Gastrocnemius medialis (tissue), 4 donors: Measurements from ENCODE around the gene NINJ2. TPM values are rescaled to one million over a fixed set of nuclear protein-coding genes. Genes with fewer than 3 reads are reported as not detected.

Experiments used
- ATAC-seq, 2 donors: fragments of 150-250 bp; one replicate each; pipeline ENCODE4 v1.9.1; 2016
- DNase-seq, 2 donors: peaks; one replicate each; pipeline ENCODE4 v3.0.0-alpha.2; 2019
- H3K27ac ChIP-seq, 4 donors: fragments of 200-600 bp; sonication (generic); 1 replicate in 1 of 4; 2 replicates in 3 of 4; pipeline ENCODE4 v1.5.1; 2016 to 2018; ENCODE audit warnings: mild to moderate bottlenecking in 2 of 4, moderate library complexity in 1 of 4
- H3K27me3 ChIP-seq, 3 donors: fragments of 200-600 bp; sonication (generic) in 2 of 3; 1 replicate in 1 of 3; 2 replicates in 2 of 3; pipeline versions ENCODE4 v1.5.1 to v1.6.0; 2016 to 2019; ENCODE audit warnings: mild to moderate bottlenecking in 1 of 3, moderate library complexity in 1 of 3
- H3K36me3 ChIP-seq, 2 donors: fragments of 200-600 bp; sonication (generic) in 1 of 2; one replicate each; pipeline ENCODE4 v1.5.1; 2017 to 2018
- H3K4me1 ChIP-seq, 2 donors: fragments of 200-600 bp; sonication (generic) in 1 of 2; one replicate each; pipeline ENCODE4 v1.5.1; 2016 to 2017; ENCODE audit warnings: mild to moderate bottlenecking in 2 of 2
- H3K4me3 ChIP-seq, 4 donors: fragments of 200-600 bp; sonication (generic) in 3 of 4; 1 replicate in 1 of 4; 2 replicates in 3 of 4; pipeline ENCODE4 v1.5.1; 2016 to 2019; ENCODE audit warnings: mild to moderate bottlenecking in 2 of 4
- H3K9me3 ChIP-seq, 3 donors: fragments of 200-600 bp; sonication (generic) in 2 of 3; 1 replicate in 1 of 3; 2 replicates in 2 of 3; pipeline ENCODE4 v1.5.1; 2016 to 2019
- POLR2A ChIP-seq, 2 donors: fragments of 450-650 bp; IDR thresholded peaks; one replicate each; pipeline ENCODE4 v1.6.1; 2017; ENCODE audit warnings: antibody characterized with exemption in 2 of 2, mild to moderate bottlenecking in 2 of 2, moderate library complexity in 2 of 2
- in situ Hi-C, 4 donors: fragments of 200-750 bp; cut with MboI; loops; one replicate each; pipeline versions ENCODE4 v1.15.0 to v1.8.0; 2017; ENCODE audit warnings: low sequenced_read_pairs in 4 of 4
- intact Hi-C: fragments of 100-400 bp; cut with DNase I; formaldehyde crosslinking; loops from one replicate; pipeline ENCODE4 v1.15.1; 2023; ENCODE audit warnings: low total_unique reads
- total RNA-seq, 4 donors: library from RNA; depleted of rRNA; stranded (reverse); fragments of >200 nt; gene quantifications; one replicate each; pipeline versions ENCODE4 v1.1.0 to v1.2.3, GENCODE V29; 2016
- TF ChIP-seq, protein P1 (sequence below), 5 experiments: fragments of 450-650 bp in 3 of 5; fragments of 200-600 bp in 2 of 5; sonication (generic) in 2 of 5; IDR thresholded peaks in 4 of 5; conservative IDR thresholded peaks in 1 of 5; 1 replicate in 4 of 5; 2 replicates in 1 of 5; pipeline ENCODE4 v1.5.1; 2016 to 2019; ENCODE audit warnings: antibody characterized with exemption in 5 of 5, mild to moderate bottlenecking in 3 of 5, moderate library complexity in 3 of 5

Gene NINJ2
- total RNA-seq, 4 donors from 2014 or later = 12.0 to 106 (median 78.5) TPM

DNA sequence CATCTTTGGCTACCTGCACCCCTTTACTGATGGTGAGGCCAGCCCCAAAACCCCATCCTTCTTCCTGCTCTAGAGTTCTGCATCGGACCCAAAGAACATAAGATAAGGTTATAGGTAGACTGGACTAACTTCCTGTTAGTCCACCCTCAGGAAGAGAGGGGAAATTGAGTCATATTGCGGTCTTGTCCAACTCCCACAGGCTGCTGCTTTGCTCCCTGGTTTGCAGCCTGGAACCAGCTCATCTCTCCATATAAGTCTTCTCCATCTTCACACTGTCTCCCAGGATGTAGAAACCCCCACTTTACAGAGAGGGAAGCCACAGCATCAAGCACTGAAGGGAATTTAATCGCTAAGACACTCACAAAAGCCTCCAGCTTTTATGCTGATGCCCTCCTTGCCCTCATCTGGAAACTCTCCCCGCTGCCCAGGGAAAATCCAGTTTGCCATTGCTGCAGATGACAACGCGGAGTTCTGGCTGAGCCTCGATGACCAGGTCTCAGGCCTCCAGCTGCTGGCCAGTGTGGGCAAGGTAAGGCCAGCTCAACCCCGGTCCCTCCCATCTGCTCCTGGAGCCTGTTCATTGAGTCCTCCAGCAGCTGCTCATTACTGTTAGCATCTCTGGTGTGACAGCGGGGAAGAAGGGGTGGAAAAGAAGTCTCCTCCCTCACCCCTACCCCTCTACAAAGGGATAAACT, 118.2 kb downstream of the NINJ2 start:
- intact Hi-C loops (no loop called here), in situ Hi-C loops (loop anchor here in 2 of 4 donors (5.0 kb wide), 2 partner anchors 98 to 103 kb away; no protein-coding TSS in a partner anchor)
- H3K27me3 ChIP-seq = peaks cover 0 to 6% (median 5%) of the 10 kb centered on the region in 3 donors
- DNase-seq = no peak
- H3K4me3 ChIP-seq = no peak overlapping the region
- TF ChIP-seq, protein P1, sequence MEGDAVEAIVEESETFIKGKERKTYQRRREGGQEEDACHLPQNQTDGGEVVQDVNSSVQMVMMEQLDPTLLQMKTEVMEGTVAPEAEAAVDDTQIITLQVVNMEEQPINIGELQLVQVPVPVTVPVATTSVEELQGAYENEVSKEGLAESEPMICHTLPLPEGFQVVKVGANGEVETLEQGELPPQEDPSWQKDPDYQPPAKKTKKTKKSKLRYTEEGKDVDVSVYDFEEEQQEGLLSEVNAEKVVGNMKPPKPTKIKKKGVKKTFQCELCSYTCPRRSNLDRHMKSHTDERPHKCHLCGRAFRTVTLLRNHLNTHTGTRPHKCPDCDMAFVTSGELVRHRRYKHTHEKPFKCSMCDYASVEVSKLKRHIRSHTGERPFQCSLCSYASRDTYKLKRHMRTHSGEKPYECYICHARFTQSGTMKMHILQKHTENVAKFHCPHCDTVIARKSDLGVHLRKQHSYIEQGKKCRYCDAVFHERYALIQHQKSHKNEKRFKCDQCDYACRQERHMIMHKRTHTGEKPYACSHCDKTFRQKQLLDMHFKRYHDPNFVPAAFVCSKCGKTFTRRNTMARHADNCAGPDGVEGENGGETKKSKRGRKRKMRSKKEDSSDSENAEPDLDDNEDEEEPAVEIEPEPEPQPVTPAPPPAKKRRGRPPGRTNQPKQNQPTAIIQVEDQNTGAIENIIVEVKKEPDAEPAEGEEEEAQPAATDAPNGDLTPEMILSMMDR (IDR thresholded peaks at IDR 0.05 in 4 of 5, conservative IDR thresholded peaks at IDR 0.05 in 1 of 5) = no peak
- TF ChIP-seq POLR2A (IDR thresholded peaks at IDR 0.05) = no peak
- no peak for ATAC-seq
- no peaks in the 10 kb centered on the region for H3K4me1 ChIP-seq
- no peaks in the 10 kb centered on the region for H3K36me3 ChIP-seq
- H3K9me3 ChIP-seq = no peaks in the 10 kb centered on the region
- no peak overlapping the region for H3K27ac ChIP-seq

DNA sequence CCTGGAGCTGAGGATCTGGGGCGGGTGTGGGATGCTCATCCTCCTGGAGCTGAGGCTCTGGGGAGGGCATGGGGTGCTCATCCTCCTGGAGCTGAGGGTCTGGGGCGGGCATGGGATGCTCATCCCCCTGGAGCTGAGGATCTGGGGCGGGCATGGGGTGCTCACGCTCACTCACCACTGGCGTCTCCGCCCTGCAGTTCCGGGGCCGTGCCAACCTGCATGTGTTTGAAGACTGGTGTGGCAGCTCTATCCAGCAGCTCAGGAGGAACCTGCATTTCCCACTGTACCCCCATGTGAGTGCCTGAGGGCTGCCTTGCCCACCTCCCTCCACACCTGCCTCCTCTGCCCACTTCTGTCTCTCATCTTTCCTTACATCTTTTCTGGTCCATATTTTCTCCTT, 119.1 kb downstream of the NINJ2 start:
- ATAC-seq = no peak
- no peak overlapping the region for H3K27ac ChIP-seq
- no peak for DNase-seq
- TF ChIP-seq, protein P1 (IDR thresholded peaks at IDR 0.05 in 4 of 5, conservative IDR thresholded peaks at IDR 0.05 in 1 of 5) = no peak
- no peak for TF ChIP-seq POLR2A (IDR thresholded peaks at IDR 0.05)
- intact Hi-C loops = no loop called here
- H3K9me3 ChIP-seq = no peaks in the 10 kb centered on the region
- in situ Hi-C loops = loop anchor here in 2 of 4 donors (5.0 kb wide), 2 partner anchors 97 to 102 kb away; no protein-coding TSS in a partner anchor
- no peak overlapping the region for H3K4me3 ChIP-seq
- no peaks in the 10 kb centered on the region for H3K36me3 ChIP-seq
- H3K27me3 ChIP-seq = peaks cover 0 to 6% (median 5%) of the 10 kb centered on the region in 3 donors
- H3K4me1 ChIP-seq = no peaks in the 10 kb centered on the region

- in situ Hi-C loops = loop anchor here in 2 of 4 donors (5.0 kb wide), 2 partner anchors 96 to 101 kb away; no protein-coding TSS in a partner anchor
- TF ChIP-seq, protein P1 (IDR thresholded peaks at IDR 0.05 in 4 of 5, conservative IDR thresholded peaks at IDR 0.05 in 1 of 5) = no peak
- no peak for TF ChIP-seq POLR2A (IDR thresholded peaks at IDR 0.05)
- H3K27me3 ChIP-seq = peaks cover 0 to 6% (median 5%) of the 10 kb centered on the region in 3 donors
- no peak for ATAC-seq
- H3K4me1 ChIP-seq = no peaks in the 10 kb centered on the region
- no peak overlapping the region for H3K27ac ChIP-seq
- H3K36me3 ChIP-seq = no peaks in the 10 kb centered on the region
- H3K4me3 ChIP-seq = no peak overlapping the region
- no peaks in the 10 kb centered on the region for H3K9me3 ChIP-seq
- intact Hi-C loops = no loop called here
- DNase-seq = no peak
Observed at GRCh38 chr12:543114-543451, 120.2 kb downstream of the NINJ2 start.

DNA sequence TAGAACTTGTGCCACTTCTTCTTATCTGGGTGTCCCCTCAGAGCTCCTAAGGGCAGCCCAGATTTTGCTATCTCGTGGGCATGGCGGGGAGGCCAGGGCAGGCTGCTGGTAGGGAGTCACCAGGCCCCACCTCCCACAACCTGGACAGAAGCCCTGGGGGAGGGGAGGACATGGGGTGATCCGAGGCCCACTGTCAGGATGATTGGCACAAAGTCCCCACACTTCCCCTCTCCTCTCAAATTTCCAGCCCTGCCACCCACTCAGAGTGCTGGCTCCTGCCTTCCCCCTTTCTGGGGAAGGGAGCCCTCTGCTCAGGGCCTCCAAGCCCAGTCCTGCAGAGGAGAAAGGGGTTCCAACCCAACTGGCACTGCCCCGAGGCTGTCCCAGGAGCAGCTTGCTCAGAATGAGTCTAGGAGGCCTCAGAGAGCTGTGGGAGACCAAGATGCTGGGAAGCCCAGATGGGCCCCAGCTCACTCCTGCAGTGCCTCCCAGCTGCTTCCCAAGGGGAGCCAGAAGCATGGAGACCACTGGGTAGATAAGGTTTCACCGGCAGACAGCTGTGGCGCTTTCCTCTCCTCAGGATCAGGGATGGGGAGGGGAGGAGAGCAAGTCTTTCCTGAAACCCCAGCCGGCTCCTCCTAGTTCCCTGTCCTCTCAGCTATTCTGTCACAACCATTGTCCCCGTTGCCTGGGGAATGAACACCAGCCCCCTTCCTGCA, 120.7 kb downstream of the NINJ2 start:
- no peaks in the 10 kb centered on the region for H3K4me1 ChIP-seq
- no peaks in the 10 kb centered on the region for H3K9me3 ChIP-seq
- no peak overlapping the region for H3K4me3 ChIP-seq
- DNase-seq (no peak), ATAC-seq (no peak)
- in situ Hi-C loops (loop anchor here in 2 of 4 donors (5.0 kb wide), 2 partner anchors 95 to 100 kb away; no protein-coding TSS in a partner anchor), intact Hi-C loops (no loop called here)
- peaks cover 0 to 6% (median 5%) of the 10 kb centered on the region in 3 donors for H3K27me3 ChIP-seq
- TF ChIP-seq, protein P1 (IDR thresholded peaks at IDR 0.05 in 4 of 5, conservative IDR thresholded peaks at IDR 0.05 in 1 of 5) = no peak
- TF ChIP-seq POLR2A (IDR thresholded peaks at IDR 0.05) = no peak
- H3K36me3 ChIP-seq = no peaks in the 10 kb centered on the region
- no peak overlapping the region for H3K27ac ChIP-seq
